GM18505 (cell line): ENCODE data around the gene TCEAL4.

Source experiments
- ATAC-seq: cut with Tn5 transposase; IDR thresholded peaks from one replicate; pipeline ENCODE4 v1.9.1; 2021; ENCODE audit not compliant: unreplicated experiment
- POLR2A ChIP-seq: IDR thresholded peaks from 4 replicates; pipeline ENCODE4 v1.6.1; 2011; ENCODE audit warnings: borderline replicate concordance; ENCODE audit not compliant: insufficient read depth, insufficient read length; ENCODE audit errors: extremely low read depth

The TCEAL4 gene

DNA sequence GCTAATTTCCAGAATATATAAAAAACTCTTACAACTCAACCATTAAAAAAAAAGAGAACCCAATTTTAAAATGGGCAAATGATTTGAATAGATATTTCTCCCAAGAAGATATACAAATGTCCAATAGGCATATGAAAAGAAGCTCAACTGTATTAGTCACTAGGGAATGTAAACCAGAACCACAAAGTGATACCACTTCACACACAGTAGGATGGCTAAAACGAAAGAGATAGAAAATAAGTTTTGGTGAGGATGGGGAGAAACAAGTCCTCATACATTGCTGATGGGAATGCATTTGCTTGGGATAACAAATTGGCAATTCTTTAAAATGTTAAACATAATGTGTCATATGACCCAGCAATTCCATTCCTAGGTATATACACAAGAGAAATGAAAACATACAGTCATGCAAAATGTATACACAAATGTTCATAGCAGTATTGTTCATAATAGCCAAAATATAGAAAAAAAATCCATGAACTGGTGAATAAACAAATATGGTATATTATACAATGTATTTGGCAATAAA, 28.1 kb downstream of the TCEAL4 start:
- ATAC-seq: no peak
- no peak for TF ChIP-seq POLR2A

DNA sequence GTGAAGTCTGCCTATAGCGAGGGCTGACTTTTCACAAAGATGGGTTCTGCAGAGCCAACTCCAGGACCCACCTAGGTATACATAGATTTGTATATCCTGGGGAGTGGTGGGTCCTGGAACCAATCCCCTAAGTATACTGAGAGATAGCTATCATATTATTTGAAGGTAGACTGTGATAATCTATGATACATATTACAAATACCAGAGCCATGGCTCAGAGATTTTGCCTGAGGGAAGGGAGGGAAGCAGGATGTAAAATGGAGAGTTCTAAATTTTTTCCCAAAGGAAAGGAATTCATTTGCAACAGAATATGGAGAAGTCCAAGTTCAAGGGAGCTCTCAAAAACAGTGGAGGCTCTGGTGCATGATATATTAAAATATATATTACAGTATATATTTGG, 29.7 kb downstream of the TCEAL4 start:
- TF ChIP-seq POLR2A: no peak
- ATAC-seq: no peak

DNA sequence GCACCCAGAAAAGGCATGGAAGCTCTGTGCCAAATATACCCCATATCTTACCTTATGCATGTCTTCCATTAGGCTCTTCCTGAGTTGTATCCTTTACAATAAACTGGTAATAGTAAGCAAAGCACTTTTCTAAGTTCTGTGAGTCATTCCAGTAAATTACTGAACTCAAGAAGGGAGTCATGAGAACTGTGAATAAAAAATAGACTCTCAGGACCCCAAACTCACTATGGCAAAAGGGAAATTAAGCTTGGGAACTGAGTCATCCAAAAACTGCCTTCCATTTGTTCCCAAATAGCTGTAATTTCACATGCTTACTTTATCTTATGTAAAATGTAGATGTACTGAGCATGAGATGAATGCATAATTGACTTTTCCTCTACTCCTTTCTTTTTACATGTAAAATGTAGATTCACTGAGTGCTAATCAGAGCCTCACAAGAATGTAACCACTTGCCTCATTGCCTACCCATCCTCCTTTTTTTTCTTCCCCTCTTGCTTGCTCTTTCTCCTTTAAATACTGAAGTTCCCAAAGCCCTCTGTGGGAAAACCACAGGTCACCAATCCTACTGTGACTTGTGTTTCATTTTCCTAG, 30.6 kb downstream of the TCEAL4 start:
- no peak for TF ChIP-seq POLR2A
- no peak for ATAC-seq

DNA sequence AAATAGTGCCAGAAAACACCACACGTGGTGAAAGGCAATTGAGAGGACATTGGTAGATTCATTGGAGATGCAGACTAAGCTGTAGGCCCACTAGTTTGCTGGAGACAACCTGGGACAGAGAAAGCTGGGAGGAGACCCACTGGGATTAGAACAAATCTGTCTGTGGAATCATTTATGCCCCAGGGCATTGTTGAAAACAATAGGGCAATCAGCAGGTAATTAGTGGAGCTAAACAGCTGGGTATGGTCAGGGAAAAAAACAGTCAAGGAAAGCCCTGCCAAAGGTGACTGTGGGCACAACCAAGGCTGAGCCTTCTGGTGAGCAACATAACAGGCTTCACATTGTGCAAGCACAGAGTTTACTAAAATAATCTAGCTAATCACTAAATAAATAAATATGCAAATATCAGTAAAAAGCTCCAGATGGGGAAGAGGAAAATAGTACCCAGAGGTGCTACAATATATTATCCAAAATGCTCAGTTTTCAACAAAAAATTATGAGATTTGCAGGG, 31.4 kb downstream of the TCEAL4 start:
- no peak for TF ChIP-seq POLR2A
- no peak for ATAC-seq

DNA sequence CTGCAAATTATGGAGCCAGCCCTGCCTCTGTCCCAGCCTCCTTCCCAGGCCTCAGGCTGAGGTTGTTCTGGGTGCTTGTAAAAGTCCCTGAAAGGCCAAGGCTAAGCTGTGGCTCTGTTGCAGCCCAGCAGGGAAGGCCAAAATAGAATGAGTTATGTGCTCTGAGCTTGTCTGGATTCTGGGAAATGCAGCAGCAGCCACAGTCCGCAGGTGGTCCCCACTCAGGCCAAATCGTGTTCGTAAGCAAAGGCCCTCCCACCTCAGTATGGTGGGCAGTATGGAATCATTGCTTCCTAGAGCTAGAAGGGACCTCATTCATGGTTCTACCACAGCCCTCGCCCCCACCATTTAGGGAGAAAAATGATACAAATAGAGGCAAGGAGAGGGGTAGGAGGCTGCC, 38.8 kb downstream of the TCEAL4 start:
- TF ChIP-seq POLR2A: no peak
- no peak for ATAC-seq

DNA sequence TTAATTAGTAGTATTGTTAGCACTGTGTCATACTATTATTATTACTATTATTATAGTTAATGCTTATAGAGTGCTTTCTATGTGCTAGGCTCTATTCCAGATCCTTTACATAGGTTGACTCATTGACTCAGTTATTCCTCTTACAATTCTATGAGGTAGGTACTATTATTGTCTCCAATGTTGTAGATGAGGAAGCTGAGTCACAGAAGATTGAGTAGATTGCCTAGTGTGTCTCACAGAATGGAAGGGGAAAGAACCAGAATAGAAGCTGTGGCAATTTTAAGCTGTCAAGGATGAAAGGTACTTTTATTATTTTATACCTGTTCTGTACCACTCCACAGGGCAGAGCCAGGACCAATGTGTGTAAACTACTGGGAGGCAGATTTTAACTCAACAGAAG, 41.5 kb downstream of the TCEAL4 start:
- ATAC-seq: no peak
- no peak for TF ChIP-seq POLR2A

DNA sequence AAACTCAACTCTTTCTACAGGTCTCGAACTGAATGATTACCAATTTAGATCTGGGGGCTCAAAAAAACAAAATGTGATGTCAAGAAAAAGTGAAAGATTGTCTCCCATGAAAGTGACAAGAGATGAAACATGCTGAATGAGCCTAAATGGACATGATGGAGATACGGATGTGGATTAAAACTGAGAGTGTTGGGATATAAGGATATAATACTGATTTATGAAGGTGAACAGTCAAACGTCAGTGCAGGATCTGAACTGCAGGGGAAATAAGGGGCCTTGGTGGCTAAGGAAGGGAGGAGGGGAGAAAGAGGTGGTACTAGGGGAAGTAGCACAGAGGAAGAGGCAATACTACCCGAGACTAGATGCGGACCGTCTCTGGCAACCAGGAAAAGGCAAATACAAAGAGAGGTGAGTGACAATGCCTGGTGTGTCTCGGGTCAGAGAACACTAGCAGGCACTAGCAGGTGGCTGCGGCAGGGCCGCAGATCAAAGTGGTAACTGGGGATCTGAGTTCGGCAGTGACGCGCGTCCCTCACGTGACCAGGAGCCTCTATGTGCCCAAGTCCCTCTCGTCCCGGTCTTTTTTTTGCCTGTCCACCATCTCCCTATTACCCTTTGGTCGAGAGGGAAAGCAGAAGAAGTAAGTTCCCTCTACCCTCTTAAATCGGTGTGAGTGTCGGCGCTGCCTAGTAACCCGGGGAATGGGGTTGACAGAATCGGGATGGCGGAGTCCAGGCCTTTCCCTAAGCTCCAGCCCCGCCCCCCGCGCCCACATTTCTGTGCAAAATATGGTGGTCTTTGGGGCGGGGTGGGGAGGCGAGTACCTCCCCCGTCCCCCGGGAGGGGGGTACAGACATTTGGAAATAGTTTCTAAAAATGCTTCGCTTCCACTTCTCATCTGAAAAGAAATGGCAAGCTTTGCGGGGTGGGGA, 43.3 kb downstream of the TCEAL4 start, which contains the start of gene TCEAL1:
Gene TCEAL1 (plus strand): TSS at position 590 of the 932 bp plus-strand sequence. CDS start 942 bp downstream, outside the sequence.
- ATAC-seq: peak; percentile 72

DNA sequence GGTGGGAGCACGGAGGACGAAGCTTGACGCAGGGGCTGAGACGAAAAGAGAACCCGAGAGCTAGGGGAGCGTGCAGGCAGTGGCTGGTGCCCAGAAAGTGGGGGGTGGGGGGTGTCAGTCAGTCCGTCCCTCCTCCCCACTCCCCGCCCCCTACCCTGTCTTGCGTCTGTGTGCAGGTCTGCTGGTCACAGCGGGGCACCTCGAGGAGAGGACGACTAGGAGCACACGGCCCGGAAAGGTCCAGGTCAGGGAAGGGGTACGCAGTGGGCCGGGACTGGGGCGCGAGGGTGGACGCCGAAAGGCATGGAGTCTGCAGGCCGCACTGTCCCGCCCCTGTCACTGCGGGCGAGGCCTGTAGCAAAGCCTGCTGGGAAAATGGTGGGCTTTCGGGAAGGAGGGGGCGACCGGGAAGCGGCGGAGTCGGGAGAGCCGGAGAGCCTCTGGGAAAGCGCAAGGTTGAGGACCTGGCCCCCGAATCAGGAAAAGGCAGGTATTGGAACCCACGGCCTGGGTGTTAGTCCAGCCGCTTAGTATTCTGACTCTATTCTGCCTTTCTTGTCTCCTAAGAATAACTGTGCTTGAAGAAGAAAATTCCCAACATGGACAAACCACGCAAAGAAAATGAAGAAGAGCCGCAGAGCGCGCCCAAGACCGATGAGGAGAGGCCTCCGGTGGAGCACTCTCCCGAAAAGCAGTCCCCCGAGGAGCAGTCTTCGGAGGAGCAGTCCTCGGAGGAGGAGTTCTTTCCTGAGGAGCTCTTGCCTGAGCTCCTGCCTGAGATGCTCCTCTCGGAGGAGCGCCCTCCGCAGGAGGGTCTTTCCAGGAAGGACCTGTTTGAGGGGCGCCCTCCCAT, 44.2 kb downstream of the TCEAL4 start:
- peak; percentile 35 for ATAC-seq
- TF ChIP-seq POLR2A: peak; percentile 38

More for the DNA sequence above, 43.3 kb downstream of the TCEAL4 start, which contains the start of gene TCEAL1:
- TF ChIP-seq POLR2A: peak; percentile 59

DNA sequence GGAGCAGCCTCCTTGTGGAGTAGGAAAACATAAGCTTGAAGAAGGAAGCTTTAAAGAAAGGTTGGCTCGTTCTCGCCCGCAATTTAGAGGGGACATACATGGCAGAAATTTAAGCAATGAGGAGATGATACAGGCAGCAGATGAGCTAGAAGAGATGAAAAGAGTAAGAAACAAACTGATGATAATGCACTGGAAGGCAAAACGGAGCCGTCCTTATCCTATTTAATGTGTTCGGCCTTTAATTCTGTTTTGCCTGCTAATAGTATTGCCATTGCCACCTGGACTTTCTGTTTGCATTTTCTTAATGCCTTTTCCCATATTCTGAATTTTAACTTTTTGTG, 44.8 kb downstream of the TCEAL4 start:
- ATAC-seq: no peak
- no peak for TF ChIP-seq POLR2A

DNA sequence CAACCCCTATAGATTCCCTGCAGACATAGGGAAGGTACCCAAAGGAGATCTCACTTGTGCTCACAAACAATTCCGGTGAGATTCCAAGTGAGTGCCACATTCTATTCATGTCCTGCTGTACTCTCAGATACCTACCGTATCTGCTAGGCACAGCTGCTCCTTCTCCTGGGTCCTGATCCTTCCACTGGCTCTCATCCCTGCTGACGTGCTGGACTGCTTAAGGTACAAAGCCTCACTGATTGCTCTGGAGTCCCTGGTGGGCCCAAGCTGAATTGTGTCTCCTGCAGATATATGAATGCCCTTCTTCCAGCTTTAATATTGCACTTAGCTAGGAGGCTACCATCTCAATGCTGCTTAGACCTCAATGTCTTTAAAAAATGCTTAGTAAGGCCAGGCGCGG, 45.8 kb downstream of the TCEAL4 start:
- no peak for ATAC-seq
- no peak for TF ChIP-seq POLR2A

DNA sequence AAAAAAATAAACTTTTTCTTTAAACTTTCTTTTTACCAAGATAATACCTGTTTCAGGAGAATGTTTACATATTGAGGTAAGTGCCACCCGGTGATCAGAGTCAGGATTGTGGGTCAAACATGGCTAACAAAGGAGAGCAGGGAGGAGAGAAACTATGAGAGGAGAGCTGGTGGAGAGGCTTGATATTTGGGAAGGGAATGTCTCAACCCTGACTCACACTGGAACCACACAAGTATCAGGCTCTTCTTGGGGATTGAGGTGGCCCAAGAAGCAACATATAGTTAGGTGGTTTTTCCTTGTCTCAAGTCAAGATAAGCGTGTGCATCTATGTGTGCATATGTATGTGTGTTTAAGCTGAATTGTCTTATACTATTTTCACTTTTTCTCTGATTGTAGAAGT, 50.1 kb downstream of the TCEAL4 start:
- no peak for ATAC-seq
- TF ChIP-seq POLR2A: no peak
